ENCODE measurements around the gene GSKIP. TPM values are rescaled to one million over a fixed set of nuclear protein-coding genes. Genes with fewer than 3 reads are reported as not detected.

GSKIP gene
- total and polyA plus RNA-seq, 2 donors (not counting 1 experiment from before 2014, with no cell fraction given) = 30.2 to 45.5 TPM

GRCh38 chr14:96418075-96418474 is 54.7 kb downstream of the GSKIP start:
- no peak for TF ChIP-seq CTCF (conservative IDR thresholded peaks at IDR 0.05 in 1 of 2, IDR thresholded peaks at IDR 0.05 in 1 of 2; ENCODE audit: low read depth in 1 of 2, low read length in 2 of 2)
- no peak for TF ChIP-seq EZH2 (IDR thresholded peaks at IDR 0.05; ENCODE audit: low read length, missing control alignments)
- Histone ChIP-seq H3K4me1 (ENCODE audit: control insufficient read depth, extremely low read depth, insufficient read depth, low read length) (no peaks in the 10 kb centered on the region), H2AFZ (ENCODE audit: low read length) (no peak overlapping the region), H3K79me2 (ENCODE audit: control insufficient read depth, insufficient read depth, low read length) (no peaks in the 10 kb centered on the region), H4K20me1 (ENCODE audit: control insufficient read depth, extremely low read depth, insufficient read depth, low read length) (no peaks in the 10 kb centered on the region), H3K27me3 (ENCODE audit: control insufficient read depth, insufficient read depth, low read length) (no peaks in the 10 kb centered on the region), H3K4me3 (replicated peaks in 1 of 4; ENCODE audit: control extremely low read depth in 1 of 4, insufficient read depth in 1 of 4, low read depth in 3 of 4, low read length in 4 of 4) (no peak overlapping the region), H3K36me3 (ENCODE audit: control insufficient read depth, insufficient read depth, low read length) (no peaks in the 10 kb centered on the region), H3K9ac (ENCODE audit: insufficient read depth, low read length) (no peak overlapping the region), H3K27ac (ENCODE audit: insufficient read depth, low read length) (no peak overlapping the region), H3K9me3 (ENCODE audit: control insufficient read depth, insufficient read depth, low read depth, low read length) (no peaks in the 10 kb centered on the region), H3K4me2 (ENCODE audit: extremely low read depth, insufficient read depth, low read length) (no peak overlapping the region)
- no peak for DNase-seq (ENCODE audit: low read depth in 2 of 2)

- no peak overlapping the region for H3K4me2 ChIP-seq (ENCODE audit: extremely low read depth, insufficient read depth, low read length)
- H4K20me1 ChIP-seq (ENCODE audit: control insufficient read depth, extremely low read depth, insufficient read depth, low read length) = no peaks in the 10 kb centered on the region
- no peak overlapping the region for H3K4me3 ChIP-seq (replicated peaks in 1 of 4; ENCODE audit: control extremely low read depth in 1 of 4, insufficient read depth in 1 of 4, low read depth in 3 of 4, low read length in 4 of 4)
- no peaks in the 10 kb centered on the region for H3K9me3 ChIP-seq (ENCODE audit: control insufficient read depth, insufficient read depth, low read depth, low read length)
- TF ChIP-seq CTCF (conservative IDR thresholded peaks at IDR 0.05 in 1 of 2, IDR thresholded peaks at IDR 0.05 in 1 of 2; ENCODE audit: low read depth in 1 of 2, low read length in 2 of 2) (no peak), EZH2 (IDR thresholded peaks at IDR 0.05; ENCODE audit: low read length, missing control alignments) (no peak)
- no peak overlapping the region for H3K27ac ChIP-seq (ENCODE audit: insufficient read depth, low read length)
- no peaks in the 10 kb centered on the region for H3K4me1 ChIP-seq (ENCODE audit: control insufficient read depth, extremely low read depth, insufficient read depth, low read length)
- no peaks in the 10 kb centered on the region for H3K36me3 ChIP-seq (ENCODE audit: control insufficient read depth, insufficient read depth, low read length)
- H3K79me2 ChIP-seq (ENCODE audit: control insufficient read depth, insufficient read depth, low read length) = no peaks in the 10 kb centered on the region
- no peak overlapping the region for H2AFZ ChIP-seq (ENCODE audit: low read length)
- no peaks in the 10 kb centered on the region for H3K27me3 ChIP-seq (ENCODE audit: control insufficient read depth, insufficient read depth, low read length)
- no peak for DNase-seq (ENCODE audit: low read depth in 2 of 2)
- no peak overlapping the region for H3K9ac ChIP-seq (ENCODE audit: insufficient read depth, low read length)
These were observed 57.9 kb downstream of the GSKIP start for GRCh38 chr14:96421236-96421635.

- Histone ChIP-seq H3K36me3 (ENCODE audit: control insufficient read depth, insufficient read depth, low read length) (no peaks in the 10 kb centered on the region), H3K79me2 (ENCODE audit: control insufficient read depth, insufficient read depth, low read length) (no peaks in the 10 kb centered on the region), H3K27ac (ENCODE audit: insufficient read depth, low read length) (no peak overlapping the region), H3K9me3 (ENCODE audit: control insufficient read depth, insufficient read depth, low read depth, low read length) (no peaks in the 10 kb centered on the region), H4K20me1 (ENCODE audit: control insufficient read depth, extremely low read depth, insufficient read depth, low read length) (no peaks in the 10 kb centered on the region), H2AFZ (ENCODE audit: low read length) (no peak overlapping the region), H3K9ac (ENCODE audit: insufficient read depth, low read length) (no peak overlapping the region), H3K4me3 (replicated peaks in 1 of 4; ENCODE audit: control extremely low read depth in 1 of 4, insufficient read depth in 1 of 4, low read depth in 3 of 4, low read length in 4 of 4) (no peak overlapping the region), H3K4me1 (ENCODE audit: control insufficient read depth, extremely low read depth, insufficient read depth, low read length) (no peaks in the 10 kb centered on the region), H3K27me3 (ENCODE audit: control insufficient read depth, insufficient read depth, low read length) (no peaks in the 10 kb centered on the region), H3K4me2 (ENCODE audit: extremely low read depth, insufficient read depth, low read length) (no peak overlapping the region)
- DNase-seq (ENCODE audit: low read depth in 2 of 2) = no peak
- TF ChIP-seq EZH2 (IDR thresholded peaks at IDR 0.05; ENCODE audit: low read length, missing control alignments) (no peak), CTCF (conservative IDR thresholded peaks at IDR 0.05 in 1 of 2, IDR thresholded peaks at IDR 0.05 in 1 of 2; ENCODE audit: low read depth in 1 of 2, low read length in 2 of 2) (no peak)
These were observed 59.7 kb downstream of the GSKIP start for GRCh38 chr14:96422992-96423391.

Measured in fibroblast of lung (primary cell).